Measurements from ENCODE around the gene LARGE2. TPM values are rescaled to one million over a fixed set of nuclear protein-coding genes. Genes with fewer than 3 reads are reported as not detected.

Gene LARGE2
- polyA plus RNA-seq, 3 donors = 1.2 to 17.1 TPM; not detected in 1

DNA sequence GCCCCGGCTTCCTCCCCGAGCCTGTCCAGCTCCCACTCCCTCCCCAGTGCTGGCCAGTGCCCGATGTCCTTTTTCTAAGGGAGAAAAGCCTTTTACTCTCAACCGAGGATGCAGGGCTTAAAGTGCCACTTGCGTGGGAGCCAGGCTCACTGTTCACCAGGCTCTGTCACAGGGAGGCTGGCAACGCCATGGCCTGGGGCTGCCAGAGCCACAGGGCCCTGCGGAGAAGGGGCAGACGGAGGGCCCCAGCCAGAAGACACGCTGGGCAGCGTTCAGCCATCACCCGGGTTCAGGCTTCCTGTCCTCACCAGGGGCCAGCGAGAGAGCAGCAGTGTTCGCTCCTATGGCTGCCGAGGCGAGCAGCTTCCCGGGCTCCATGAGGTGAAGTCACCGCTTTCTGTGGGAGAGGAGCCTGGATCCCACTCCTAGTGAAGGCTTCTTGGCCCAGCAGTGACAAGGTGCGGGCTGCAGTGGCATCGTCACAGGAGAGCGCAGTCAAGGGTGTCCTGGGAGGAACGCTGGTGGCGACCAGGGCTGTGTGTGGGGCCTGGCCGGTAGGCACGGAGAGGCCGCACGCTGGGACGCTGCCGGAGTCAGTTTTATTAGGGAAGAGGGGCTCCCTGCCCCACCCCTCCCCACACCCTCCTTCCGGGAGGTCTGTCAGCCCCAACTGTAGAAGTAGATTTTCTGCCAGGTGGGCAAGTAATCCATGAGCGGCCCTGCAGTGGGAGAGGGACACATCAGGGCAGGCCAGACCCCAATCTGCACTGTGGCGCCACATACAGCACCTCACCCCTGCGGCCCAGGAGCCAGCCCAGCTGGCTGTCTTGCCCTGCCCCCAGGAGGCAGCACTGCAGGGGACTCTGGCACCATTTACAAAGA lies 12.6 kb upstream of the LARGE2 start:
- H3K27ac ChIP-seq (ENCODE audit: low read depth, low read length) = no peak overlapping the region
- WGBS, 3 donors = 87 to 92% (median 90%) methylated on average over 28 to 32 of the region's 32 CpGs

DNA sequence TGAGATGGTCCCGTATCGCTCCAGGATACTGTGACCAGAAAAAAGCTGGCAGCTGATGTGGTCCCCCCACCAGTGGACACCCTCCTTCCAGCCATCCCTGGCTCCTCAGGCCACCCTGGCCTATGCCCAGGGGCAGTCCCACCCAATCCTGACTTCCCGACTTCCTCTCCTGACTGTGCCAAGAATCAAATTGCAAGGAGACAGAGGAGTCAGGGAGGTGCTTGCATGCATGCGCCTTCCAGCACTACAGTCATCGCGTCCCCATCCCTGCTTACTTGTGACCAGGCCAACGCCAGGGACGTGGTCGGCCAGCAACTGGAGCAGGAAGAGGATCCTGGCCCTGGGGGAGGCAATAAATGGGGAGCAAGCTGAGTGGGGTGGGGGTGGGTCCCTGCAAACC lies 11.8 kb upstream of the LARGE2 start:
- WGBS, 3 donors = 73 to 89% (median 74%) methylated on average over 9 of the region's 9 CpGs
- H3K27ac ChIP-seq (ENCODE audit: low read depth, low read length) = no peak overlapping the region

DNA sequence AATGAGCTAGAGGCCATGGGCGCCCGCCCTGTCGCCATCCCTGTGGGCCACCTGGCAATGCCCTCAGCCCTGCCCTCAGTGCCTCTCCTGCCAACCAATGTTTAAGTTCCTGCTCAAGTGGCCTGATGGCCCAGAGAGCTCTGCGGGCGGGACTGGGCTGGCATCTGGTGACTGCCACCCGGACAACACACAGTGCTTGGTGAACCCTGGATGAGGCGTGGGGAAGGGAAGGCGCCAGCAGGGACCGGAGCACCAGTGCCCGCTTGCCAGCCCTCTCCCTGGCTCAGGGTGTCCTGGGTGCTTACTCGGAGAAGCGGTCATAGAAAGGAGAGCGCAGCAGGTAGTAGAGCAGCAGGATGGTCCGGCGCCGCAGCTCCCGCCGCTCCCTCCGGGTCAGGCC lies 8.9 kb upstream of the LARGE2 start:
- WGBS, 3 donors = 94 to 98% (median 94%) methylated on average over 18 to 19 of the region's 19 CpGs
- no peak overlapping the region for H3K27ac ChIP-seq (ENCODE audit: low read depth, low read length)

DNA sequence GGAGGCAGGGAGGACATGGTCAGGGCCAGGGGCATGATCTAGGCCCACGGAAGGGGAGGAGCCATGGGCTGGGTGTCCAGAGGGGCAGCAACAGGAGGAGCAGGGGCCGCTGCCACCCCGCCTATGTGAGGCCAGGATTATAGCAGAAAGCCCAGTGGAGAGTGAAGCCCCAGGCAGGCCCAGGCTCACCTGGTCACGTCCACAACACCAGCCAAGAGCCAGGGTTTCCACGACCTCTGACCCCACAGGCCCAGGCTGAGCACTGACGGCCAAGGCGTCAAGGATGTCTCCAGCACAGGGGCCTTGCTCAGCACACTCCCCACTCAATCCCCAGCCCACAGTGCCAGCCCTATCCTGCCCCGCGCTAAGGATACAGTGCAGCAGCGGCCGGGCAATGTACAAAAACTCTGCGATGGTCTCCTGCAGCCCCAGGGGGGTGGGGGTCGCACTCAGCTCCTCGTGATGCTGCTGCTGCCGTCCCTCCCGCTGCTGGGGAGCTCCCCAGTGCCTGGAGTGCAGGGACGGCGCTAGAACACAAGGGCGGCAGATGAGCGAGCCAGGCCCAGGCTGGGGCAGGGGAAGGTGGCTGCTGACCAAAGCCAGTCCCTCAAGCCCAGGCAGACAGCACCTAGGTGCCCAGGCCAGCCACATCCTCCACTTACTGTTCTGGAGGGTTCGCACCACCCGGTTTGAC lies 8.4 kb upstream of the LARGE2 start:
- 86 to 91% (median 88%) methylated on average over 20 to 22 of the region's 22 CpGs for WGBS, 3 donors
- no peak overlapping the region for H3K27ac ChIP-seq (ENCODE audit: low read depth, low read length)

DNA sequence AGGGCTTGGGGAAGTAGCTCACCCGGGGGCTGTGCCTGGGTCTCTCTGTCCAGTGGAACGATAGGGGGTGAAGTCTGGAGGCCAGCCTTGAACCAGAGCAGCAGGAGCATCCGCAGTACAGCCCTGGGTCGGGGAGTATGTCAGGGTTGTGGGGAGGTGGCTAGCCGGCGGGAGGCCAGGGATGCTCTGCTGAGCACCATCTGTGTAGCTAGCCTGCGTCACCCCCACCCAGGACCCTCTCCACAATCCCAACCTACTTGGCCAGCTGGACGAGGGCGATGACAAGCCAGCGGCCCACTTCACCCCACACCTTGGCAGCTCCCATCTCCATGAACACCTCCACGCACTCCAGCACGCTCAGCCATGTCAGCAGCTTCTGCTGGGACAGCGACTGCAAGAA lies 7.0 kb upstream of the LARGE2 start:
- H3K27ac ChIP-seq (ENCODE audit: low read depth, low read length) = no peak overlapping the region
- WGBS, 3 donors = 83 to 87% (median 86%) methylated on average over 13 of the region's 13 CpGs

DNA sequence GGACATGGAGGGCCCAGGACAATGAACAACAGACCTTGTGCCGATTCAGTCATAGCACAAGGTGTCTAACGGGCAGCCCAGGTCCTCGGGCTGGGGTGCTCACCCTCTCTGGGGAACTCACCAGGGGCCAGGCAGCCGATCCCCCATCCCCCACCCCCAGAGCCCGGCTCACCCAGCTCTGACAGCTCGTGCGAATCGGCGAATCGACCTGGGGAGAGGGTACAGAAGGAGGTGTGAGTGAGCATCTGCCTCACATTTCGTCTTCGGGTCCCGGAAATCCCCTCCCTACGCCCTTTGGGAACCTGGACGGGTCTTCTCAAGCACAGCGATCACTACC lies 5.2 kb upstream of the LARGE2 start:
- peak overlapping the region; percentile 39 for H3K27ac ChIP-seq (ENCODE audit: low read depth, low read length)
- 4 to 7% (median 5%) methylated on average over 16 of the region's 16 CpGs for WGBS, 3 donors

DNA sequence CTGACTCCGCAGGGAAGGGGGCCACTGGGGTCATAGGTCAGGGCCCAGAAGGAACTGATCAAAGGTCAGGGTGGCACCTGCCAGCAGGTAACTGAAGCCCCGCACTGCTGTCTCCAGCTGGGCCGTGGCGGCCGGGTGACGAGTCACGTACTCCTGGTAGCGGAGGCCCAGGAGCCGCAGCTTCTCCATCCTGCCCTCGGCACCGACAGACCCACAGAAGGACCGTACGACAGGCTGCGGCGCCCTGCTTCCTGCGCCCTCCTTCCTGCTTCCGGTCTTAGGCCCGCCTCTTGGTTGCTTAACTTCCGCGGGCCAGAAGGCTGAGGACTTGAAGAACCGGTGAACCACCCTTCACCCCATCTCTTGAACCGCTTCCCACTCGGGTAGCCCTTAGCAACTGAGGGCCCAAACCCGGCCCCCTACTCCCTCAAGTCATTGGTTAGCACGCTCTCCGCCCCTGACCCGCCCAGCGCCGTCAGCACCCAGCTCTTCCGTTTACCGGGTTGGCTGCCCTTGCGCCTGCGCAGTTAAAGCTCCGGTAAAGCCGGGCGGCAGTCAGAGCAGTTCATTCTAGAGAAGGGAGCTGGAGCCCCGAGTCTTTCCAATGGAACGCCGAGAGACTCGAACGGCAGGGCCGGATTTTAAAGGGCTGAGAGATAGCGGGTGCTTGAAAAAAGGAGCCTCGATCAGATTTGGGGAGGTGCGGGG lies 4.7 kb upstream of the LARGE2 start, which contains the start of gene PEX16:
Gene PEX16 (minus strand): TSS at position 255 of the 708 bp plus-strand sequence. CDS start 66 bp downstream, at position 189.
- 0 to 1% (median 0%) methylated on average over 44 to 45 of the region's 45 CpGs for WGBS, 3 donors

DNA sequence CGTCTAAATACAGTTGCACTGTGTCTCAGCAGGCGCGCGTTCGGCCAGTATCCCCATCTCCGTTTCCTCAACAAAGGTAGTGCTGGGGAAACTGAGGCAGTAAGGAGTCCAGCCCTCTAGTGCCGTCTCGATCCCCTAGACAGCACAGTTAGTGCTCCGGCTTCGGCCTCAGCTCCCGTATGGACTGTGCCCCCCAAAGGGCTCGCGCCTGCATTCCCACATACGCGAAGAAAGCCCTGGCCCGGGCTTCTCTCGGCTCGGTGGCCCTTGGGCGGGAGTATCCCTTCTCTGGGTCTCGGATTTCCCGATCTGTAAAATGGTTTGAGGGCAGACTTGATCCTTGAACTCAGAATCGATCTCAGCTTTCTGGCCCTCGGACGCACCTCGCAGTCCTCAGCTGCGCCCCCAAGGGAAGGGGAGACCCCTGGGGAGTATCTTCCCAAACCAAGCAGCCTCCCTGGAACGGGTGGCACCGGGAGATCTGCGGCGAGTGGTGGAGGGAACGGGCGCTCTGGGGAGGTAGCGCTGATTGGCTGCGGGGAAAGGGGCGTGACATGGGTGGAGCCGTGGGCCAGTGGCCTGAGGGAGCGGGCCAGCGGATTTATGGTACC lies 4.0 kb upstream of the LARGE2 start:
- WGBS, 3 donors = 0 to 1% (median 0%) methylated on average over 38 of the region's 38 CpGs

More for the DNA sequence above, 4.7 kb upstream of the LARGE2 start, which contains the start of gene PEX16:
- peak within 1 kb of the TSS; percentile 39 for H3K27ac ChIP-seq (ENCODE audit: low read depth, low read length)

DNA sequence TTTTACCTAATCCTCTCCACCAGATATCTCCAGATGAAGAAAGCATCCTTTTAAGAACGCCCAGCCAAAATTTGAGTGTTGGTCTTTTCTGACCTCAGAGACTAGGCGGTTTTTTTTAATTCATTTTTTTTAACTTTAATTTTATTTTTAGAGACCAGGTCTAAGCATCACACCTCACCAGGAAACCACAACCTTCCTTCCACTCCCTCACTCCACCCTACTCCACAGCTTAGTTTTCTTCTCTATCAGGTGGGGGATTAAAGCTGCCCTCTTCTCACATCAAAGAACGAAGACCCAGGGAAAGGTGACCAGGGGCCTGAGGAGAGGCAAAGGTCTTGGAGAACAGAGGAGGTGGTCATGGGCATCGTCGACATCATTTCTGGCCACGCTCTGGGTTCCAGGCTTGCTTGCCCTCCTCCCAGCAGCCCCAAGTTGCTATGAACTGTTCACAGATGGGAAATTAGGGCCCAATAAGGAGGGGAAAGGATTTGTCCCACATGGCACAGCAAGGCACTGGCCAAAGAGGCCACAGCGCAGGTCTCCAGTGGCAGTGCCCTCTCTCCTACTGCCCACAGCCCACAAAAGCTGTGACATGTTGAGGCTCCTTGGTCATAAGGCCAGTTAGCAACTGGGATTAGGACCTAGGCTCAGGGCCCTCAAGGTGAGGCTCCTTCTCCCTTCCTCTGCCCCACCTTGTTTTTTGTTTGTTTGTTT lies 3.3 kb upstream of the LARGE2 start:
- no peak overlapping the region for H3K27ac ChIP-seq (ENCODE audit: low read depth, low read length)
- 57 to 72% (median 59%) methylated on average over 7 of the region's 7 CpGs for WGBS, 3 donors

More for the DNA sequence above, 4.0 kb upstream of the LARGE2 start:
- H3K27ac ChIP-seq (ENCODE audit: low read depth, low read length) = no peak overlapping the region

DNA sequence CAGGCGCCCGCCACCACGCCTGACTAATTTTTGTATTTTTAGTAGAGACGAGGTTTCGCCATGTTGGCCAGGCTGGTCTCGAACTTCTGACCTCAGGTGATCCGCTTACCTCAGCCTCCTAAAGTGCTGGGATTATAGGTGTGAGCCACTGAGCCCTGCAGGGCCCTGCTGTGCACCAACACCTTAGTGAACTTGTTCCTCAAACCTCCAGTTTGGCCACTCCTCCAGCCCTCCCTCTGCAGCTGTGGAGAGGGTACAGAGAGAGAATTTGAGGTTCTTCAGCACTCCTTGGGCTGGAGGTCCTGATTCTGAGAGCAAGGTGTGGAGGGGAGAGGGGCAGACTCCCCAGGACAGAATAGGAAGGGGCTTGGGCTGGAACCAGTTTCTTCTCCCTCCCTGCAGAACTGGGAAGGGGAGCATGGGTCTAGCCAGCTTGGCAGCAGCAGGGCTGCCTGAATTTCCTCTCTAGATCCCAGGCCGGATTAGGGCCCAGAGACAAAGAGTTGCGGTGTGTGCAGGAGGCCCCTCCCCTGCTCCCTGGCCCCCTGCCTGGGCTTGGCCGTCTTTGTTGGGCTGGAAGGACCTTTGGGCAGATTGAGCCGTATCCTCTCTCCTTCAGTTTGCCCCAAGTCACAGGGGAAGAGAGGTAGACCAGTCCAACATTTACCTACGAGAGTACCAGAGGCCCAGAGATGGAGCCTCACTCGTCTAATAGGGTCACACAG lies 2.5 kb upstream of the LARGE2 start:
- WGBS, 3 donors = 65 to 79% (median 79%) methylated on average over 13 of the region's 13 CpGs
- no peak overlapping the region for H3K27ac ChIP-seq (ENCODE audit: low read depth, low read length)

DNA sequence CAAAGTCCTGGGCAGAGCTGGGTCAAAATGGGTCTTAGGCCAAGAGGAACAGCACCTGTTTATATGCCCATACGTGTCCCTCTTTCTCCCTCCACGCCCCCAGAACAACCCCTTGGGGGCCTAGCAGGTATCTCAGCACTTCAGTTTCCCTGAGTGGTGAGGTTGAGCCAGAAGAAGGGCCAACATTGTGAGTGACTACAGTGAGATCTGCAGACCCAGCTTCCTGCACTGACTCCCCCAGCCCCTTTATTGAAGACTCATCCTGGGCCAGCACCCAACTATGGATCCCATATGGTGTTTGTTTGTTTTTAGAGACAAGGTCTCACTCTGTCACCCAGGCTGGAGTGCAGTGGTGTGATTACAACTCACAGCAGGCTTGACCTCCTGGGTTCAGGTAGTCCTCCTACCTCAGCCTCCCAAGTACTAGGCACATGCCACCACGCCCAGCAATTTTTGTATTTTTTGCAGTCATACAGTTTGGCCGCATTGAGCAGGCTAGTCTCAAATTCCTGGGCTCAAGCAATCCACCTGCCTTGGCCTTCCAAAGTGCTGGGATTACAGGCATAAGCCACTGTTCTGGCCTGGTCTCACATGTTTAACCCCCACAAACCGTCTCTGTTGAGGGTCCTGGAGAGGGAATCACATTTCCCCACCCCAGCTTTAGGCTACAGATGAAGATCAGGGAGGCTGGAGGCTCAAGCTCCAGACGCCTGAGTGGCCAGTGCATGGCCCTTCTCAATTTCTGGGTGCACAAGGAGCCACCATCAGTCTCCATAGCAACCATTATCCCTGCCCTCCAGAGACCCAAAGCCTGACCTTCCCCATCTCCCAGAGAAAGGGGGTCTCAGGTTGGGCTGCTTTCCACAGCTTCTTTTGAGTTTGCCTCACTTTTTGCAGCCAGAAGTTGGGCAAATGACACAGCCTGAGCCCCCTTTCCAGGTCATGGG lies 1.7 kb upstream of the LARGE2 start:
- 84 to 94% (median 87%) methylated on average over 6 of the region's 6 CpGs for WGBS, 3 donors
- H3K27ac ChIP-seq (ENCODE audit: low read depth, low read length) = no peak overlapping the region

DNA sequence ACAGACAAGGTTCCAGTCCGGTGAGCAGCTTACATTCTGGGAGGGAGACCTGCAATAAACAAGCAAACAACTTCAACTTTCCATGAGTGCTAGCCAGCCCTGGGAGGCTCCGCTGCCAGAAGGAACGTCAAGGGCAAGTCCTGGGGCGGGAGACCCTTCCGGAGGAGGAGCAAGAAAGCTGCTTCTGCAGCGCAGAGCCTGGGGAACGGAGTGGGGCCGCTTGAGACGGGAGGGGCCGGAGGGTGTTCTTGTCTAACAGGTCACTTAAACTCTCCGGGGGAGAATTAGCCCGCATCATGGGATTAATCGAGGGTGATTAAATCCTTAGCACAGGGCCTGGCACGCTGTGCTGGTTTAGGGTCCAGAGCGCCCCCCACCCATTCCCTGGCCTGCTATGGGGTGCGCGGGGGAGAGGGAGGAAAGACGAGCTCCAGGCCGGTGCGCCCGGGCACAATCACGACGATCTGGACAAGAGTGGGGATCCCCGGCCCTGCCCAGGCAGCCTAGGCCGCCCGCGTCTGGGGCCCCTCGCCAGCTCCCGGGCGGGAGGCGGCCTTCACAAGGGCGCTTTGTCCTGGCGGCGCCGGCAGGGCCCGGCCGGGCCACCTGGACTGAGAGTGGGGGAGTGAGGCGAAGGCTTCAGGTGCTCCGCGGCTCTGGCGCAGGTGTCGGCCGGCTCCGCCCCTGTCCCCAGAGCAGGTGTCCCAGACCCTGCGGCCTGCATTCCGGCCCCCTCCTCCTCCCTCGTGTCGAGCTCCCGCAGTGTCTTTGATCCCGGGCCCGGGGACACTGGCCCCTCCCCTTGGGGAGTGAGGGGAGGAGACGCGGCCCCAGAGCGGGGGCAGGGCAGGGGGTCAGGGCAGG lies 663 bp upstream of the LARGE2 start:
- no peak overlapping the region for H3K27ac ChIP-seq (ENCODE audit: low read depth, low read length)
- WGBS, 3 donors = 11 to 43% (median 36%) methylated on average over 43 to 54 of the region's 54 CpGs

DNA sequence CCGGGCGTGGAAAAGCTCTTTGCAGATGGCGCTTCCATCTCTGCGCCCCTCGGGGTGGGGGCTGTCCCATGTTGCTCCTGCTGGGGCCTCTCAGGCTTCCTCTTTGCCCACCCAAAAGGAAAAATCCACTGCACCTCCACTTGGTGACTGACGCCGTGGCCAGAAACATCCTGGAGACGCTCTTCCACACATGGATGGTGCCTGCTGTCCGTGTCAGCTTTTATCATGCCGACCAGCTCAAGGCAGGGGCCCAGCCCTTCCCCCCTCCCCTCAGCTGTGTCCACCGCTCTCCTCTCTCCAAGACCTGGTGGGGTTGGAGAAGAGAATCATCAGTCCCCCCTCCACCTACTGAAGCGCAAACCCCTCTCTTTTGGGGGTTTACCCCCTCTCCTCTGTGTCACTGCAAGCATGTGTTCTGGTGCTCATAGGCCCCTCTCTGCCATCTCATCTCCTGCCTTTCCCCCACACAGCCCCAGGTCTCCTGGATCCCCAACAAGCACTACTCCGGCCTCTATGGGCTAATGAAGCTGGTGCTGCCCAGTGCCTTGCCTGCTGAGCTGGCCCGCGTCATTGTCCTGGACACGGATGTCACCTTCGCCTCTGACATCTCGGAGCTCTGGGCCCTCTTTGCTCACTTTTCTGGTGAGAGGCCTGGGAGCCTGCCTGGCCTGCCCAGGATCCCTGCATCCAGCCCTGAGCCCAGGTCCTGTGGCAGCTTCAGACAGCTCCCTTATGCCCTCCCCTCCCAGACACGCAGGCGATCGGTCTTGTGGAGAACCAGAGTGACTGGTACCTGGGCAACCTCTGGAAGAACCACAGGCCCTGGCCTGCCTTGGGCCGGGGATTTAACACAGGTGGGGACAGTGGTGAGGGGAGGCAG lies 1.8 kb downstream of the LARGE2 start:
- 75 to 85% (median 84%) methylated on average over 22 of the region's 22 CpGs for WGBS, 3 donors
- no peak overlapping the region for H3K27ac ChIP-seq (ENCODE audit: low read depth, low read length)

DNA sequence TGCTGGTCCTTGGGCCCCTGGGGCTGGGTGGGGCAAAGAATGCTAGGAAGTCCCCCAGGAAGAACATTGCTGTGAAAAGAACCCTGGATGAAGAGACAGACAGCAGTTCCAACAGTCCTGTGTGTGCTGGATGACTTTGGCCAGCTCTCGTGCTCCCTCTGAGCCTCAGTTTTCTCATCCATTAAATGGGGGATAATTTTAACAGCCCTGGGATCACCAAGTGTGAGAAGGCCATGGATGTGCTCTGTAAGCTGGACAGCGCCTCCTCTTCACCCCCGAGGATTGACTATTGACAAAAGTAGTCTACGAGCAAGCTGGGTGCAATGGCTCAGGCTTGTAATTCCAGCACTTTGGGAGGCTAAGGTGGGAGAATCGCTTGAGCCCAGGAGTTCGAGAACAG lies 2.5 kb downstream of the LARGE2 start:
- 90 to 94% (median 92%) methylated on average over 6 of the region's 6 CpGs for WGBS, 3 donors
- H3K27ac ChIP-seq (ENCODE audit: low read depth, low read length) = no peak overlapping the region

DNA sequence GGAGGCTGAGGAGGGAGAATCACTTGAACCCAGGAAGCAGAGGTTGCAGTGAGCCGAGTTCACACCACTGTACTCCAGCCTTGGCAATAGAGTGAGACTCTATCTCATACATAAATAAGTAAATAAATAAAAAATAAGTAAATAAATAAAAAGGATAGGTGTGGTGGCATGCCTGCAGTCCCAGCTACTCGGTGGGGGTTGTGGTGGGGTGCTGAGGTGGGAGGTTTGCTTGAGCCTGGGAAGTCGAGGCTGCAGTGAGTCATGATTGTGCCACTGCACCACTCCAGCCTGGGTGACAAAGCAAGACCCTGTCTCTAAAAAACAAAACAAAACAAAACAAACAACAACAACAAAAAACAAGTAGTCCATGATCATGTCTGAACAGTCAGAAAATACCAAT lies 3.1 kb downstream of the LARGE2 start:
- 82 to 88% (median 88%) methylated on average over 3 of the region's 3 CpGs for whole genome bisulfite sequencing, 3 donors
- no peak overlapping the region for H3K27ac ChIP-seq (ENCODE audit: low read depth, low read length)
